ENCODE measurements around the gene DLAT. TPM values are rescaled to one million over a fixed set of nuclear protein-coding genes. Genes with fewer than 3 reads are reported as not detected.

DLAT gene
- 31.7 and 35.0 TPM in 2 replicates for total RNA-seq

GRCh38 chr11:112024773-112025678, at the start of gene DLAT:
Gene DLAT (plus strand): TSS chr11:112025408. CDS start chr11:112025473, 65 bp downstream.

GRCh38 chr11:112073941-112074811, 49.0 kb downstream of the DLAT start, which contains the start of the genes NKAPD1 and PIH1D2:
Gene NKAPD1 (plus strand): TSS chr11:112074299. CDS start chr11:112075575, 1,276 bp downstream.
Gene PIH1D2 (minus strand): TSS chr11:112074017. CDS start chr11:112073174, 843 bp downstream.

GRCh38 chr11:112086422-112087191, 61.4 kb downstream of the DLAT start, which contains the start of the genes SDHD and TIMM8B:
Gene SDHD (plus strand): TSS chr11:112086873. CDS start chr11:112086908, 35 bp downstream.
Gene TIMM8B (minus strand): TSS chr11:112086756. CDS start chr11:112086723, 33 bp downstream.

Other genes starting within 250 kb of the DLAT start
- 30.9 and 40.1 TPM in 2 replicates for gene ALG9, start 153.8 kb upstream of the DLAT start, total RNA-seq
- 1.3 and 1.8 TPM in 2 replicates for gene FDXACB1, start 146.2 kb upstream of the DLAT start, total RNA-seq
- 8.0 and 9.6 TPM in 2 replicates for gene CFAP68, start 145.9 kb upstream of the DLAT start, total RNA-seq
- gene CRYAB, start 113.6 kb upstream of the DLAT start, total RNA-seq = 5.1 and 12.7 TPM in 2 replicates
- 0.14 and 0.18 TPM in 2 replicates for gene HSPB2, start 112.7 kb upstream of the DLAT start, total RNA-seq
- 0.83 TPM in 1 of 2 replicates, not detected in the other for gene C11orf52, start 106.5 kb upstream of the DLAT start, total RNA-seq
- gene DIXDC1, start 88.1 kb upstream of the DLAT start, total RNA-seq = 16.2 and 22.1 TPM in 2 replicates
- 1.5 and 1.6 TPM in 2 replicates for gene PIH1D2, start 48.6 kb downstream of the DLAT start, total RNA-seq
- 22.2 and 25.7 TPM in 2 replicates for gene NKAPD1, start 48.9 kb downstream of the DLAT start, total RNA-seq
- 69.3 and 93.7 TPM in 2 replicates for gene TIMM8B, start 61.3 kb downstream of the DLAT start, total RNA-seq
- gene SDHD, start 61.5 kb downstream of the DLAT start, total RNA-seq = 170 and 196 TPM in 2 replicates
- 5.8 and 9.2 TPM in 2 replicates for gene IL18, start 138.7 kb downstream of the DLAT start, total RNA-seq
- 0.14 and 0.28 TPM in 2 replicates for gene TEX12, start 142.0 kb downstream of the DLAT start, total RNA-seq
- 7.5 and 11.9 TPM in 2 replicates for gene BCO2, start 150.1 kb downstream of the DLAT start, total RNA-seq
- 66.3 and 67.7 TPM in 2 replicates for gene PTS, start 201.0 kb downstream of the DLAT start, total RNA-seq
- gene PLET1, start 235.5 kb downstream of the DLAT start, total RNA-seq = not detected in 2 replicates